IMR-90 (cell line): ENCODE measurements around the gene TMEM184B. TPM values are rescaled to one million over a fixed set of nuclear protein-coding genes. Genes with fewer than 3 reads are reported as not detected.

ENCODE experiments used
- ATAC-seq: fragments of 200-7000 bp; cut with Tn5 transposase; 2 replicates; pipeline ENCODE4 v1.9.1; 2020; ENCODE audit warnings: low read depth, mild to moderate bottlenecking, moderate library complexity
- BruUV-seq: library from RNA; stranded (reverse); fragments of 400-500 nt; replicated peaks from 2 replicates; lab custom pipeline; 2021; lab: Mats Ljungman, UMichigan
- CTCF ChIA-PET: fragments of 300-600 bp; formaldehyde crosslinking; extraction: SDS; loops from one replicate; lab custom pipeline; 2021; ENCODE audit warnings: antibody characterized with exemption; lab: Yijun Ruan, JAX
- POLR2A ChIA-PET: fragments of 300-600 bp; sonication (Branson Sonifier 250); formaldehyde crosslinking; loops from one replicate; lab custom pipeline; 2022; ENCODE audit warnings: antibody characterized with exemption; ENCODE audit not compliant: unreplicated experiment; lab: Charles Lee
- DNase-seq: peaks from one replicate; pipeline ENCODE4 v3.0.0; 2013
- H2AFZ ChIP-seq: replicated peaks from 2 replicates; pipeline ENCODE3; 2013; ENCODE audit warnings: low read length, mild to moderate bottlenecking; ENCODE audit not compliant: poor library complexity
- H2AK5ac ChIP-seq: 2 replicates; pipeline ENCODE4 v1.6.1; 2013; ENCODE audit warnings: low read depth, low read length, inconsistent platforms
- H2AK9ac ChIP-seq: replicated peaks from 2 replicates; pipeline ENCODE3; 2013; ENCODE audit warnings: mild to moderate bottlenecking, low read depth, low read length, moderate library complexity; ENCODE audit not compliant: poor library complexity
- H2BK120ac ChIP-seq: 2 replicates; pipeline ENCODE4 v1.6.1; 2013; ENCODE audit warnings: low read depth, low read length, inconsistent platforms
- H2BK15ac ChIP-seq: 3 replicates; pipeline ENCODE4 v1.6.1; 2013; ENCODE audit warnings: low read depth, low read length, inconsistent platforms
- H2BK20ac ChIP-seq: 2 replicates; pipeline ENCODE4 v1.6.1; 2013; ENCODE audit warnings: low read depth, mild to moderate bottlenecking, inconsistent platforms, low read length, moderate library complexity
- H2BK5ac ChIP-seq: 2 replicates; pipeline ENCODE4 v1.6.1; 2013; ENCODE audit warnings: mild to moderate bottlenecking, low read depth, low read length, inconsistent platforms; ENCODE audit not compliant: poor library complexity, severe bottlenecking
- H3K14ac ChIP-seq: replicated peaks from 2 replicates; pipeline ENCODE4 v1.6.1; 2013; ENCODE audit warnings: low read depth, low read length, inconsistent platforms
- H3K18ac ChIP-seq: 2 replicates; pipeline ENCODE4 v1.6.1; 2013; ENCODE audit warnings: low read depth, low read length, control low read depth
- H3K23ac ChIP-seq: 2 replicates; pipeline ENCODE4 v1.6.1; 2013; ENCODE audit warnings: low read depth, low read length, inconsistent platforms
- H3K27ac ChIP-seq: 2 replicates; pipeline ENCODE4 v1.5.1; 2013; ENCODE audit warnings: mild to moderate bottlenecking, control low read depth, low read length; ENCODE audit not compliant: insufficient read depth
- H3K27me3 ChIP-seq: 2 replicates; pipeline ENCODE4 v1.6.1; 2013; ENCODE audit warnings: low read length; ENCODE audit not compliant: control insufficient read depth, insufficient read depth
- H3K36me3 ChIP-seq: 2 replicates; pipeline ENCODE4 v1.6.1; 2013; ENCODE audit warnings: low read length, mixed read lengths; ENCODE audit not compliant: control insufficient read depth, insufficient read depth
- H3K4ac ChIP-seq: 2 replicates; pipeline ENCODE4 v1.6.1; 2013; ENCODE audit warnings: low read depth, low read length, inconsistent platforms
- H3K4me1 ChIP-seq: 2 replicates; pipeline ENCODE4 v1.6.1; 2013; ENCODE audit warnings: low read length, mixed read lengths; ENCODE audit not compliant: control insufficient read depth, insufficient read depth
- H3K4me2 ChIP-seq: 2 replicates; pipeline ENCODE4 v1.6.1; 2013; ENCODE audit warnings: low read depth, mild to moderate bottlenecking, control low read depth, low read length, moderate library complexity
- H3K4me3 ChIP-seq: 2 replicates; pipeline ENCODE4 v1.5.1; 2013; ENCODE audit warnings: low read depth, mild to moderate bottlenecking, control low read depth, low read length, moderate library complexity; ENCODE audit not compliant: insufficient read depth
- H3K56ac ChIP-seq: 2 replicates; pipeline ENCODE4 v1.6.1; 2013; ENCODE audit warnings: low read length, inconsistent platforms; ENCODE audit not compliant: insufficient read depth; ENCODE audit errors: extremely low read depth
- H3K79me1 ChIP-seq, 2 experiments: 2 replicates each; pipeline ENCODE4 v1.6.1; 2013; ENCODE audit warnings: low read length in 2 of 2, inconsistent platforms in 1 of 2, low read depth in 1 of 2
- H3K9ac ChIP-seq: 2 replicates; pipeline ENCODE4 v1.6.1; 2013; ENCODE audit warnings: low read depth, low read length, control low read depth
- H3K9me1 ChIP-seq: 2 replicates; pipeline ENCODE4 v1.6.1; 2013; ENCODE audit warnings: low read length, inconsistent platforms; ENCODE audit not compliant: insufficient read depth
- H3K9me3 ChIP-seq: 2 replicates; pipeline ENCODE4 v1.6.1; 2013; ENCODE audit warnings: low read length; ENCODE audit not compliant: control insufficient read depth, insufficient read depth
- H4K20me1 ChIP-seq: 2 replicates; pipeline ENCODE4 v1.6.1; 2013; ENCODE audit warnings: low read length, inconsistent platforms; ENCODE audit not compliant: insufficient read depth
- H4K5ac ChIP-seq: 2 replicates; pipeline ENCODE4 v1.6.1; 2013; ENCODE audit warnings: mild to moderate bottlenecking, low read depth, low read length, control low read depth
- H4K8ac ChIP-seq, 2 experiments: 2 replicates each; pipeline ENCODE4 v1.6.1; 2013; ENCODE audit warnings: low read depth in 2 of 2, low read length in 2 of 2, control low read depth in 1 of 2, inconsistent platforms in 1 of 2
- H4K91ac ChIP-seq: 2 replicates; pipeline ENCODE4 v1.6.1; 2013; ENCODE audit warnings: low read depth, low read length, inconsistent platforms; ENCODE audit not compliant: insufficient read depth
- BHLHE40 ChIP-seq: fragments of 150-350 bp; IDR thresholded peaks from 2 replicates; pipeline ENCODE4 v1.6.1; 2016; ENCODE audit warnings: mild to moderate bottlenecking, low read depth, low read length
- CHD1 ChIP-seq: IDR thresholded peaks from 2 replicates; pipeline ENCODE4 v1.6.1; 2012; ENCODE audit warnings: low read depth, low read length, improper control_type of control experiment
- FOS ChIP-seq: fragments of 150-350 bp; IDR thresholded peaks from 2 replicates; pipeline ENCODE4 v1.6.1; 2016; ENCODE audit warnings: low read depth, low read length
- MAZ ChIP-seq: IDR thresholded peaks from 2 replicates; pipeline ENCODE4 v1.6.1; 2012; ENCODE audit warnings: low read depth, mild to moderate bottlenecking, low read length, improper control_type of control experiment, moderate library complexity, borderline replicate concordance
- MXI1 ChIP-seq: IDR thresholded peaks from 2 replicates; pipeline ENCODE4 v1.6.1; 2012; ENCODE audit warnings: low read depth, mild to moderate bottlenecking, low read length, moderate library complexity, borderline replicate concordance
- NFE2L2 ChIP-seq: fragments of 150-350 bp; IDR thresholded peaks from 2 replicates; pipeline ENCODE4 v1.6.1; 2016; ENCODE audit warnings: low read depth, mild to moderate bottlenecking, low read length
- POLR2A ChIP-seq: IDR thresholded peaks from 2 replicates; pipeline ENCODE4 v1.6.1; 2012; ENCODE audit warnings: mild to moderate bottlenecking, low read depth, low read length
- RAD21 ChIP-seq: IDR thresholded peaks from 2 replicates; pipeline ENCODE4 v1.6.1; 2012; ENCODE audit warnings: low read length, improper control_type of control experiment
- WGBS, 2 experiments: methylation state at CpG; one replicate each; pipeline versions ENCODE4 v1.1.5 to v1.1.7; 2013; ENCODE audit warnings: missing lambda C conversion rate in 2 of 2; ENCODE audit not compliant: insufficient read length in 1 of 2; ENCODE audit errors: extremely low coverage in 2 of 2; 5-methylcytosine and 5-hydroxymethylcytosine counted together
- dilution Hi-C: fragments of 300-500 bp; cut with HindIII; formaldehyde crosslinking; loops from one replicate; pipeline ENCODE4 v1.14.3; 2018; ENCODE audit warnings: low sequenced_read_pairs; ENCODE audit not compliant: unreplicated experiment
- in situ Hi-C: fragments of 300-500 bp; cut with MboI; formaldehyde crosslinking; loops from 3 replicates; pipeline ENCODE4 v1.14.3; 2019; ENCODE audit warnings: low sequenced_read_pairs, inconsistent platforms, mixed read lengths
- intact Hi-C: fragments of 100-400 bp; cut with micrococcal nuclease; formaldehyde crosslinking; loops from 2 replicates; pipeline ENCODE4 v1.10.0; 2022
- polyA plus RNA-seq, 3 experiments: library from polyadenylated mRNA; depleted of rRNA; stranded (reverse); fragments of >200 nt; gene quantifications; 2 replicates each; pipeline ENCODE4 v1.2.3, GENCODE V29; 2012; ENCODE audit warnings: low replicate concordance in 1 of 3
- total RNA-seq: library from RNA; depleted of rRNA; stranded (reverse); fragments of >200 nt; gene quantifications from 2 replicates; pipeline ENCODE4 v1.2.3, GENCODE V29; 2012
- TF ChIP-seq, protein P1 (sequence below): fragments of 150-350 bp; IDR thresholded peaks from 2 replicates; pipeline ENCODE4 v1.6.1; 2017; ENCODE audit warnings: mild to moderate bottlenecking, antibody characterized with exemption, low read length, low read depth

The TMEM184B gene
- total and polyA plus RNA-seq, 2 of the 4 experiments (the other 2 are of a cell fraction) = 9.1 to 81.1 TPM

DNA sequence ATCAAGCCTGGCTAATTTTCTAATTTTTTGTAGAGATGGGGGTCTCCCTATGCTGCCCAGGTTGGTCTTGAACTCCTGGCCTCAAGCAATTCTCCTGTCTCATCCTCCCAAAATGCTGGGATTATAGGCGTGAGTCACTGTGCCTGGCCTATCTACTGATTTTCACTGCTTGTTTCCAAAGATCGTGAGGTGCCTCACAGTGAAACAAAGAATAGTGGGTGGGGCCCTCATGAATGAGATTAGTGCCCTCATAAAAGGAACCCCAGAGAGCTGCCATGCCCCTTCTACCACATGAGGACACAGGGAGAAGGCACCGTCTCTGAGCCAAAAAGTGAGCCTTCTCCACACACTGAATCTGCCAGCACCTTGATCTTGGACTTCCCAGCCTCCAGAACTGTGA lies 23.5 kb downstream of the TMEM184B start:
- H2BK20ac ChIP-seq = no peak overlapping the region
- H3K27me3 ChIP-seq = no peaks in the 10 kb centered on the region
- no peak overlapping the region for H2AK5ac ChIP-seq
- H3K23ac ChIP-seq = no peak overlapping the region
- H4K20me1 ChIP-seq = peaks cover 59% of the 10 kb centered on the region
- H3K9me3 ChIP-seq = 0 out of 2 replicates have a peak, but pooled peaks cover 3% of the 10 kb centered on the region
- intact Hi-C loops (no loop called here), dilution Hi-C loops (no loop called here), in situ Hi-C loops (no loop called here)
- DNase-seq (no peak), ATAC-seq (no peak)
- TF ChIP-seq FOS (no peak), BHLHE40 (no peak), NFE2L2 (no peak), CHD1 (no peak), POLR2A (no peak), MAZ (no peak), MXI1 (no peak), RAD21 (no peak)
- TF ChIP-seq, protein P1, sequence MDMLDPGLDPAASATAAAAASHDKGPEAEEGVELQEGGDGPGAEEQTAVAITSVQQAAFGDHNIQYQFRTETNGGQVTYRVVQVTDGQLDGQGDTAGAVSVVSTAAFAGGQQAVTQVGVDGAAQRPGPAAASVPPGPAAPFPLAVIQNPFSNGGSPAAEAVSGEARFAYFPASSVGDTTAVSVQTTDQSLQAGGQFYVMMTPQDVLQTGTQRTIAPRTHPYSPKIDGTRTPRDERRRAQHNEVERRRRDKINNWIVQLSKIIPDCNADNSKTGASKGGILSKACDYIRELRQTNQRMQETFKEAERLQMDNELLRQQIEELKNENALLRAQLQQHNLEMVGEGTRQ = no peak
- H3K56ac ChIP-seq = no peak overlapping the region
- BruUV-seq = no TSS peak
- H3K4me1 ChIP-seq = peaks cover 9% of the 10 kb centered on the region
- H2AFZ ChIP-seq = no peak overlapping the region
- no peak overlapping the region for H3K4me3 ChIP-seq
- H3K79me1 ChIP-seq = peaks cover 37 to 85% of the 10 kb centered on the region in 2 experiments
- 90% methylated on average over 2 of the region's 3 CpGs; no CpG with 5 or more reads in 1 of the 2 experiments for WGBS, 2 experiments
- no peak overlapping the region for H3K27ac ChIP-seq
- H4K5ac ChIP-seq = no peak overlapping the region
- no peak overlapping the region for H3K4ac ChIP-seq
- no peak overlapping the region for H2AK9ac ChIP-seq
- POLR2A ChIA-PET = no interaction called here
- CTCF ChIA-PET = no interaction called here
- H3K4me2 ChIP-seq = no peak overlapping the region
- no peak overlapping the region for H3K9ac ChIP-seq
- H3K18ac ChIP-seq = no peak overlapping the region
- no peak overlapping the region for H2BK120ac ChIP-seq
- H2BK5ac ChIP-seq = no peak overlapping the region
- H3K36me3 ChIP-seq = peaks cover 27% of the 10 kb centered on the region
- H3K9me1 ChIP-seq = peaks cover 25% of the 10 kb centered on the region
- H4K8ac ChIP-seq = no peak overlapping the region
- H2BK15ac ChIP-seq = no peak overlapping the region
- no peak overlapping the region for H4K91ac ChIP-seq
- H3K14ac ChIP-seq = no peak overlapping the region
